Activated CD8-positive, alpha-beta memory T cell treated with anti-CD3 and anti-CD28 coated beads, Interleukin-2, amount 10 ng/mL, durations not matched to agents 7 days and 5 days (primary cell): ENCODE measurements around the gene WDR26. TPM values are rescaled to one million over a fixed set of nuclear protein-coding genes. Genes with fewer than 3 reads are reported as not detected.

Source experiments
- ATAC-seq: fragments of 150-1000 bp; cut with Tn5 transposase; one replicate; pipeline ENCODE4 v1.10.0; 2021; ENCODE audit warnings: moderate library complexity
- CTCF ChIA-PET: fragments of 350-600 bp; sonication (Branson Sonifier 250); formaldehyde crosslinking; loops from one replicate; lab custom pipeline; 2021; ENCODE audit warnings: antibody characterized with exemption; lab: Charles Lee
- DNase-seq: peaks from one replicate; pipeline ENCODE4 v3.0.0-alpha.2; 2020
- H3K27ac Mint-ChIP-seq: one replicate; pipeline ENCODE4 v1.8.0; 2021; ENCODE audit warnings: mild to moderate bottlenecking, mixed read lengths
- H3K27me3 Mint-ChIP-seq: one replicate; pipeline ENCODE4 v1.8.0; 2021; ENCODE audit warnings: mixed read lengths
- H3K36me3 Mint-ChIP-seq: one replicate; pipeline ENCODE4 v1.8.0; 2021; ENCODE audit warnings: mild to moderate bottlenecking, mixed read lengths
- H3K4me1 Mint-ChIP-seq: one replicate; pipeline ENCODE4 v1.8.0; 2021; ENCODE audit warnings: mixed read lengths
- H3K4me3 Mint-ChIP-seq: one replicate; pipeline ENCODE4 v1.8.0; 2021; ENCODE audit warnings: mild to moderate bottlenecking, moderate library complexity, mixed read lengths
- H3K9me3 Mint-ChIP-seq: one replicate; pipeline ENCODE4 v1.8.0; 2022; ENCODE audit warnings: low read depth, mixed read lengths
- total RNA-seq, 2 experiments: library from RNA; stranded (reverse); gene quantifications; one replicate each; pipeline ENCODE4 v1.2.3, GENCODE V29; 2021

The WDR26 gene
- total RNA-seq, 2 experiments from 2014 or later = 79.0 to 84.2 TPM

DNA sequence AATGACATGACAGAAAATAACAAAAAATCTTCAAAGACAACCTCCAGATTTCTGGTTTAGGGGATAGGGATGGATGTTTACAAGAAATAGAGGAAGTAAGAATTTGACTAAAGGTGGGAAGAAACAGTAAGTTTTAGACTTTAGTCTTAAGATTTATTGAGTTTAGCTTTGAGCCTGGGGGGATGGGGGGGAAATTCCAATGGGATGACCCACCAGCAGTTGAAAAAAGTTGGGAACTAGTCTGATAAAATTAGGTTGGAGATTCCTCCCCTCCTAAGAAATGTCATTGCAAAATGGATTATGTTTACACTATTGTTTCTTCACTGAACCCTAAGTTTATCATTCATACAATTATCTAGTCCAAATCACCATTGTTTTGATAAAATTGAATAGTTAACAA, 28.4 kb downstream of the WDR26 start:
- no peaks in the 10 kb centered on the region for H3K27me3 Mint-ChIP-seq
- no peak overlapping the region for H3K4me3 Mint-ChIP-seq
- CTCF ChIA-PET = interaction anchor here (1.6 kb wide), 1 partner anchor 51 kb away, joined by 4 read pairs; no protein-coding TSS in a partner anchor
- H3K4me1 Mint-ChIP-seq = peaks cover 22% of the 10 kb centered on the region
- DNase-seq (no peak), ATAC-seq (no peak)
- no peaks in the 10 kb centered on the region for H3K9me3 Mint-ChIP-seq
- H3K36me3 Mint-ChIP-seq = peaks cover 55% of the 10 kb centered on the region
- no peak overlapping the region for H3K27ac Mint-ChIP-seq

GRCh38 chr1:224405604-224405970, 29.0 kb downstream of the WDR26 start:
- Mint-ChIP-seq H3K4me1 (peaks cover 28% of the 10 kb centered on the region), H3K36me3 (peaks cover 57% of the 10 kb centered on the region), H3K4me3 (no peak overlapping the region), H3K27me3 (no peaks in the 10 kb centered on the region), H3K9me3 (no peaks in the 10 kb centered on the region), H3K27ac (no peak overlapping the region)
- no peak for ATAC-seq
- DNase-seq = no peak
- CTCF ChIA-PET = interaction anchor here (1.6 kb wide), 1 partner anchor 51 kb away, joined by 4 read pairs; no protein-coding TSS in a partner anchor

- Mint-ChIP-seq H3K9me3 (no peaks in the 10 kb centered on the region), H3K4me1 (peaks cover 29% of the 10 kb centered on the region), H3K27ac (peak overlapping the region; percentile 46), H3K27me3 (no peaks in the 10 kb centered on the region), H3K4me3 (no peak overlapping the region), H3K36me3 (peaks cover 58% of the 10 kb centered on the region)
- no peak for ATAC-seq
- CTCF ChIA-PET = interaction anchor here (0.8 to 1.8 kb wide), 4 partner anchors 10 to 52 kb away, joined by 4 to 6 read pairs (median 4); no protein-coding TSS in a partner anchor
- DNase-seq = no peak
These were observed 29.5 kb downstream of the WDR26 start for GRCh38 chr1:224404916-224405603.

DNA sequence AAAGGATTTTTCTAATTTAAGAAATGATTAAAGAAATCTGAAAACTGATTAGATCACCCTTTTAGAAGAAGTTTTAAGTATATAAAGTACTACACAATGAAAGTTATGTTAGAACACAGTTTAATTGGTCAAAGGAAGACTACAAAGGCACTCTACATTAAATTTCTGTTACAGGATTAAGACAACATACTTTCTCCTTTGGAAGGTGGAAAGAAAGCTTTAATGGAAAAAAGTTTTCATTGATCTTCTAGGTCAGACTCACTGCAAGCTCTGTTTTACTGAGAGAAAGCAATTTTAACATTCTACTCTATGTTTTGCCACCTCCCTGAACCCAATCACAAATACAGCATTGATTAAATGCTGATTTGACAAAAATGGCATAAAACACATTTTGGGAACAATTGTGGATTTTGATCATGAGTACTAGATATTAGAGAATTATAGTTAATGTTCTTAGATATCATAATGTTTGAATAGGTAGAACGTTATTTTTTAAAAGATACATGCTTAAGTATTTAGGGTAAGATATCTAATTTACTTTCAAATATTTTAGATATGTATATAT, 32.0 kb downstream of the WDR26 start:
- Mint-ChIP-seq H3K27ac (no peak overlapping the region), H3K36me3 (peaks cover 67% of the 10 kb centered on the region), H3K27me3 (no peaks in the 10 kb centered on the region), H3K4me3 (no peak overlapping the region), H3K9me3 (no peaks in the 10 kb centered on the region), H3K4me1 (peaks cover 30% of the 10 kb centered on the region)
- CTCF ChIA-PET = interaction anchor here (1.3 to 1.5 kb wide), 2 partner anchors 18 to 21 kb away, joined by 3 read pairs; no protein-coding TSS in a partner anchor
- ATAC-seq (no peak), DNase-seq (no peak)

GRCh38 chr1:224399887-224400286, 34.7 kb downstream of the WDR26 start:
- H3K36me3 Mint-ChIP-seq = peaks cover 72% of the 10 kb centered on the region
- CTCF ChIA-PET = interaction anchor here (0.6 to 1.7 kb wide), 3 partner anchors 17 to 87 kb away, joined by 3 to 5 read pairs (median 3); no protein-coding TSS in a partner anchor
- DNase-seq (no peak), ATAC-seq (no peak)
- H3K27me3 Mint-ChIP-seq = no peaks in the 10 kb centered on the region
- H3K4me3 Mint-ChIP-seq = no peak overlapping the region
- no peaks in the 10 kb centered on the region for H3K9me3 Mint-ChIP-seq
- no peak overlapping the region for H3K27ac Mint-ChIP-seq
- peaks cover 33% of the 10 kb centered on the region for H3K4me1 Mint-ChIP-seq

DNA sequence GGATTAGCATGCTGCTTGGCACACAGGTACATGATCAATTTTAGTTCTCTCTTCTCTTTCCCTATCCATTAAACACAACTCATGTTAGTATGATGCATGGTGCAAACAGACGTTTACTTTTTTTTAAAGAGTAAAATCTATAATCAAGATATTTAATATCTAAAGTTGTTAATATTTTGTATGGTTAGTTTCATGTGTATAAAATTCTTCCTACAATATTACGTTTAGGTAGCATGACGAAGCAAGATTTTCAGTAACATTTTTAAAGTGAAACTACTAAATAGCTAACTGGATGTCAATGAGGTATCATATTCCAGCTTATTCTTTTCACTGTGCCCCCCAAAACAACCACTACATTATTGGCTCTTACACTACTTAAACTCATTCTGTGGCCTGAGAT, 41.3 kb downstream of the WDR26 start:
- ATAC-seq = no peak
- no peaks in the 10 kb centered on the region for H3K27me3 Mint-ChIP-seq
- H3K4me1 Mint-ChIP-seq = peaks cover 18% of the 10 kb centered on the region
- H3K27ac Mint-ChIP-seq = no peak overlapping the region
- CTCF ChIA-PET = no interaction called here
- H3K4me3 Mint-ChIP-seq = no peak overlapping the region
- peaks cover 75% of the 10 kb centered on the region for H3K36me3 Mint-ChIP-seq
- H3K9me3 Mint-ChIP-seq = no peaks in the 10 kb centered on the region
- no peak for DNase-seq

- Mint-ChIP-seq H3K27me3 (no peaks in the 10 kb centered on the region), H3K27ac (peak overlapping the region; percentile 54), H3K36me3 (peaks cover 74% of the 10 kb centered on the region), H3K9me3 (no peaks in the 10 kb centered on the region), H3K4me1 (peaks cover 23% of the 10 kb centered on the region), H3K4me3 (no peak overlapping the region)
- ATAC-seq = no peak
- no peak for DNase-seq
- CTCF ChIA-PET = no interaction called here
These were observed 42.0 kb downstream of the WDR26 start for GRCh38 chr1:224392411-224393249.

DNA sequence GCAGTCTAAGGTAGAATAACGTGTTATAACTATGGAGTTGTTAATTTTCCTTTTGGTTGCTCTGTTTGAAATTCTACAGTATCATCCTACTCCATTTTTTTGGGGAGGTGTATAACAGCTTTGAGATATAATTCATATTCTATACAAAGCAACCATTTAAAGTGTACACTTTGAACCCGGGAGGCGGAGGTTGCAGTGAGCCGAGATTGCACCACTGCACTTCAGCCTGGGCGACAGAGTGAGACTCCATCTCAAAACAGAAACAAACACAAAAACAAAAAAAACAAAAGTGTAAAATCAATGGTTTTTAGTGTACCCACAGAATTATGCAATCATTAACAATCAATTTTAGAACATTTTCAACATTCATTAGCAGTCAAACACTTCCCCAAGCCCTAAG, 44.1 kb downstream of the WDR26 start:
- Mint-ChIP-seq H3K27me3 (no peaks in the 10 kb centered on the region), H3K9me3 (no peaks in the 10 kb centered on the region), H3K4me1 (peaks cover 26% of the 10 kb centered on the region), H3K36me3 (peaks cover 68% of the 10 kb centered on the region), H3K4me3 (no peak overlapping the region), H3K27ac (no peak overlapping the region)
- DNase-seq (no peak), ATAC-seq (no peak)
- CTCF ChIA-PET = interaction anchor here (0.8 to 1.1 kb wide), 2 partner anchors 8 to 22 kb away, joined by 3 to 4 read pairs; no protein-coding TSS in a partner anchor

- CTCF ChIA-PET = interaction anchor here (1.2 to 2.0 kb wide), 2 partner anchors 11 to 29 kb away, joined by 3 to 5 read pairs; no protein-coding TSS in a partner anchor
- H3K27me3 Mint-ChIP-seq = no peaks in the 10 kb centered on the region
- H3K27ac Mint-ChIP-seq = no peak overlapping the region
- ATAC-seq (no peak), DNase-seq (no peak)
- H3K4me1 Mint-ChIP-seq = peaks cover 27% of the 10 kb centered on the region
- H3K36me3 Mint-ChIP-seq = peaks cover 66% of the 10 kb centered on the region
- H3K9me3 Mint-ChIP-seq = no peaks in the 10 kb centered on the region
- H3K4me3 Mint-ChIP-seq = no peak overlapping the region
These were observed 46.7 kb downstream of the WDR26 start for GRCh38 chr1:224387943-224388342.

DNA sequence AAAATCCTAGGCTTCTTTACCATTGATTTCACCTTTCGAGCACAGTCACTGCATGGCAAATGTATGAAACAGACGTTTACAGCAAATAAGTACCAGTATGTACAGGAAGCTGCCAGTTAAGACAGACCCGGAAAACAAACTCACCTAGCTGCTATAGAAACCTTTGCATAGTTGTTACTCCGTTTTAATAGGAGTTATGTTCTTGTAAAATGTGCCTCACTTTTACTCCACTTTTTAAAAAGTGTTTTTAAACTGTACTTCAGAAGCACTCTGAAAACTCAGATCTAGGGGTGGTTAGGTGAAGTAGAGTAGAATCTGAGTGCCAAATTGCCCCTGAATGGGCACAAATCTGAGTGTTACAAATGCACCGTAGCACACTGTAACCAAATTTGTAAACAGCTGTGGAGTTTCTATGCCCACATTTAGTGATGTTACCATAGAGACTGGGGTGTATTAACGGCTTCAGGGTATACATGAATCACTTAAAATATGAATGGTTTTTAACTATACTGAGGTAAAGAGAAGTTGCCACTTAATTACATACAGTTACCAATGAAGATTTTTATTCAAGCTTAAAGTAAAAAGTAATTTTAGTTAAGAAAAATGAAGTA, 47.2 kb downstream of the WDR26 start:
- H3K36me3 Mint-ChIP-seq = peaks cover 63% of the 10 kb centered on the region
- ATAC-seq = peak; percentile 60

GRCh38 chr1:224383218-224383617, 51.4 kb downstream of the WDR26 start:
- no peak for ATAC-seq
- H3K9me3 Mint-ChIP-seq = no peaks in the 10 kb centered on the region
- no peaks in the 10 kb centered on the region for H3K27me3 Mint-ChIP-seq
- H3K4me3 Mint-ChIP-seq = no peak overlapping the region
- DNase-seq = no peak
- CTCF ChIA-PET = interaction anchor here (1.1 to 2.1 kb wide), 4 partner anchors 16 to 75 kb away, joined by 4 to 7 read pairs (median 4); no protein-coding TSS in a partner anchor
- peaks cover 58% of the 10 kb centered on the region for H3K4me1 Mint-ChIP-seq
- H3K36me3 Mint-ChIP-seq = peaks cover 57% of the 10 kb centered on the region
- H3K27ac Mint-ChIP-seq = peak overlapping the region; percentile 62

More for the DNA sequence above, 47.2 kb downstream of the WDR26 start:
- no peak for DNase-seq
- H3K4me1 Mint-ChIP-seq = peaks cover 26% of the 10 kb centered on the region
- H3K4me3 Mint-ChIP-seq = no peak overlapping the region
- H3K27me3 Mint-ChIP-seq = no peaks in the 10 kb centered on the region
- CTCF ChIA-PET = interaction anchor here (1.1 to 2.0 kb wide), 2 partner anchors 11 to 12 kb away, joined by 4 to 5 read pairs; no protein-coding TSS in a partner anchor
- H3K27ac Mint-ChIP-seq = peak overlapping the region; percentile 24
- no peaks in the 10 kb centered on the region for H3K9me3 Mint-ChIP-seq

GRCh38 chr1:224381880-224382548, 52.6 kb downstream of the WDR26 start:
- CTCF ChIA-PET = interaction anchor here (0.6 to 2.1 kb wide), 7 partner anchors 8 to 113 kb away, joined by 3 to 7 read pairs (median 3); no protein-coding TSS in a partner anchor
- no peak overlapping the region for H3K4me3 Mint-ChIP-seq
- H3K9me3 Mint-ChIP-seq = no peaks in the 10 kb centered on the region
- no peak for ATAC-seq
- no peaks in the 10 kb centered on the region for H3K27me3 Mint-ChIP-seq
- H3K27ac Mint-ChIP-seq = peak overlapping the region; percentile 59
- H3K4me1 Mint-ChIP-seq = peaks cover 60% of the 10 kb centered on the region
- H3K36me3 Mint-ChIP-seq = peaks cover 57% of the 10 kb centered on the region
- no peak for DNase-seq
